Common myeloid progenitor, CD34-positive (primary cell): Measurements from ENCODE around the gene SELENOI.
A peak's percentile ranks its signal among the peaks of the same experiment; 100 is the strongest.

Experiments
- CTCF ChIA-PET: fragments of 350-600 bp; sonication (Branson Sonifier 250); formaldehyde crosslinking; loops from one replicate; lab custom pipeline; 2021; ENCODE audit warnings: antibody characterized with exemption; lab: Charles Lee
- POLR2A ChIA-PET: fragments of 350-600 bp; sonication (Branson Sonifier 250); formaldehyde crosslinking; loops from one replicate; lab custom pipeline; 2021; ENCODE audit warnings: antibody characterized with exemption; lab: Charles Lee
- DNase-seq, 3 donors: peaks; one replicate each; pipeline versions ENCODE4 v3.0.0 to v3.0.0-alpha.2; 2013
- H3K27ac ChIP-seq, 2 experiments: 1 replicate in 1 of 2; 2 replicates in 1 of 2; pipeline ENCODE4 v1.7.0; 2013; ENCODE audit warnings: inconsistent platforms in 2 of 2, low read length in 2 of 2, mild to moderate bottlenecking in 2 of 2, low read depth in 1 of 2, moderate library complexity in 1 of 2; ENCODE audit not compliant: severe bottlenecking in 2 of 2, insufficient read depth in 1 of 2, poor library complexity in 1 of 2
- H3K27me3 ChIP-seq, 5 experiments: replicated peaks in 2 of 5; 1 replicate in 3 of 5; 2 replicates in 2 of 5; pipeline versions ENCODE4 v1.6.1 to v1.7.0; 2013; ENCODE audit warnings: low read length in 4 of 5, mild to moderate bottlenecking in 2 of 5, moderate library complexity in 2 of 5, inconsistent platforms in 1 of 5; ENCODE audit not compliant: insufficient read depth in 5 of 5, control insufficient read depth in 4 of 5
- H3K36me3 ChIP-seq, 4 experiments: 1 replicate in 2 of 4; 2 replicates in 2 of 4; pipeline versions ENCODE4 v1.6.1 to v1.7.0; 2013; ENCODE audit warnings: low read length in 3 of 4, control low read depth in 1 of 4, mild to moderate bottlenecking in 1 of 4; ENCODE audit not compliant: control insufficient read depth in 4 of 4, insufficient read depth in 4 of 4
- H3K4me1 ChIP-seq, 4 experiments: 1 replicate in 3 of 4; 2 replicates in 1 of 4; pipeline versions ENCODE4 v1.6.1 to v1.7.1; 2013; ENCODE audit warnings: low read length in 3 of 4, mild to moderate bottlenecking in 3 of 4, control low read depth in 1 of 4, inconsistent platforms in 1 of 4, moderate library complexity in 1 of 4; ENCODE audit not compliant: control insufficient read depth in 4 of 4, insufficient read depth in 4 of 4; ENCODE audit errors: control extremely low read depth in 1 of 4
- H3K4me3 ChIP-seq, 7 experiments: 1 replicate in 4 of 7; 2 replicates in 3 of 7; pipeline versions ENCODE4 v1.5.1 to v1.7.0; 2013; ENCODE audit warnings: mild to moderate bottlenecking in 7 of 7, low read length in 6 of 7, moderate library complexity in 6 of 7, inconsistent platforms in 2 of 7, low read depth in 2 of 7, control low read depth in 1 of 7; ENCODE audit not compliant: insufficient read depth in 4 of 7, control insufficient read depth in 1 of 7; ENCODE audit errors: extremely low read depth in 1 of 7
- H3K9me3 ChIP-seq, 5 experiments: 1 replicate in 4 of 5; 2 replicates in 1 of 5; pipeline versions ENCODE4 v1.6.1 to v1.7.1; 2013; ENCODE audit warnings: low read length in 4 of 5, mild to moderate bottlenecking in 2 of 5, inconsistent platforms in 1 of 5, low read depth in 1 of 5, moderate library complexity in 1 of 5; ENCODE audit not compliant: control insufficient read depth in 4 of 5, insufficient read depth in 2 of 5; ENCODE audit errors: control extremely low read depth in 1 of 5
- WGBS: methylation state at CpG from one replicate; pipeline ENCODE4 v1.1.5; 2013; ENCODE audit not compliant: insufficient coverage; 5-methylcytosine and 5-hydroxymethylcytosine counted together

SELENOI gene

GRCh38 chr2:26411419-26411818 is 65.5 kb downstream of the SELENOI start:
- Histone ChIP-seq H3K4me1 (peaks cover 0 to 8% (median 4%) of the 10 kb centered on the region in 4 experiments), H3K36me3 (no peaks in the 10 kb centered on the region), H3K27ac (peak overlapping the region in 1 of 2 experiments; percentile 83), H3K4me3 (peak overlapping the region in 1 of 7 experiments; percentile 75), H3K9me3 (no peaks in the 10 kb centered on the region), H3K27me3 (no peaks in the 10 kb centered on the region)
- ChIA-PET CTCF (no interaction called here), POLR2A (no interaction called here)
- DNase-seq: no peak
- 100% methylated on average over 2 of the region's 6 CpGs for WGBS

- POLR2A ChIA-PET: no interaction called here
- 48% methylated on average over 4 of the region's 10 CpGs for WGBS
- CTCF ChIA-PET: no interaction called here
- Histone ChIP-seq H3K27ac (peak overlapping the region in 1 of 2 experiments; percentile 83), H3K4me3 (peak overlapping the region in 4 of 7 experiments; percentile 49 to 75 (median 64)), H3K36me3 (no peaks in the 10 kb centered on the region), H3K4me1 (peaks cover 0 to 8% (median 4%) of the 10 kb centered on the region in 4 experiments), H3K9me3 (no peaks in the 10 kb centered on the region), H3K27me3 (no peaks in the 10 kb centered on the region)
- DNase-seq: peak; percentile 86 to 93 (median 91)
These were observed 66.2 kb downstream of the SELENOI start for GRCh38 chr2:26412091-26412673.

GRCh38 chr2:26414311-26414710 is 68.4 kb downstream of the SELENOI start:
- WGBS: 100% methylated on average over 2 of the region's 3 CpGs
- ChIA-PET POLR2A (no interaction called here), CTCF (interaction anchor here (1.7 kb wide), 1 partner anchor 8 kb away, joined by 5 read pairs; no protein-coding TSS in a partner anchor)
- no peak overlapping the region for H3K27ac ChIP-seq
- no peaks in the 10 kb centered on the region for H3K27me3 ChIP-seq
- H3K36me3 ChIP-seq: no peaks in the 10 kb centered on the region
- H3K4me1 ChIP-seq: peaks cover 0 to 8% (median 4%) of the 10 kb centered on the region in 4 experiments
- H3K9me3 ChIP-seq: no peaks in the 10 kb centered on the region
- peak in 1 of 3 donors; percentile 19 for DNase-seq
- H3K4me3 ChIP-seq: no peak overlapping the region

GRCh38 chr2:26421961-26422360 is 76.0 kb downstream of the SELENOI start:
- ChIA-PET CTCF (no interaction called here), POLR2A (no interaction called here)
- Histone ChIP-seq H3K9me3 (no peaks in the 10 kb centered on the region), H3K4me3 (no peak overlapping the region), H3K4me1 (no peaks in the 10 kb centered on the region), H3K36me3 (no peaks in the 10 kb centered on the region), H3K27ac (no peak overlapping the region), H3K27me3 (peaks cover 0 to 3% (median 0%) of the 10 kb centered on the region in 5 experiments)
- no peak for DNase-seq
- 95% methylated on average over 4 of the region's 5 CpGs for WGBS

- Histone ChIP-seq H3K36me3 (no peaks in the 10 kb centered on the region), H3K27me3 (peaks cover 0 to 3% (median 0%) of the 10 kb centered on the region in 5 experiments), H3K4me3 (no peak overlapping the region), H3K4me1 (no peaks in the 10 kb centered on the region), H3K9me3 (no peaks in the 10 kb centered on the region), H3K27ac (no peak overlapping the region)
- CTCF ChIA-PET: interaction anchor here (0.6 kb wide), 1 partner anchor 66 kb away, joined by 3 read pairs; no protein-coding TSS in a partner anchor
- 86% methylated on average over 3 of the region's 9 CpGs for WGBS
- POLR2A ChIA-PET: no interaction called here
- DNase-seq: no peak
These were observed 77.1 kb downstream of the SELENOI start for GRCh38 chr2:26422947-26423629.

- POLR2A ChIA-PET: no interaction called here
- DNase-seq: no peak
- H3K9me3 ChIP-seq: no peaks in the 10 kb centered on the region
- H3K36me3 ChIP-seq: no peaks in the 10 kb centered on the region
- CTCF ChIA-PET: no interaction called here
- no peak overlapping the region for H3K27ac ChIP-seq
- H3K27me3 ChIP-seq: peaks cover 0 to 3% (median 0%) of the 10 kb centered on the region in 5 experiments
- H3K4me3 ChIP-seq: no peak overlapping the region
- 94% methylated on average over 8 of the region's 9 CpGs for WGBS
- H3K4me1 ChIP-seq: no peaks in the 10 kb centered on the region
These were observed 77.8 kb downstream of the SELENOI start for GRCh38 chr2:26423750-26424149.

GRCh38 chr2:26424221-26424620 is 78.3 kb downstream of the SELENOI start:
- ChIA-PET POLR2A (no interaction called here), CTCF (no interaction called here)
- H3K4me3 ChIP-seq: no peak overlapping the region
- no peak overlapping the region for H3K27ac ChIP-seq
- no peaks in the 10 kb centered on the region for H3K36me3 ChIP-seq
- WGBS: 78% methylated on average over 1 of the region's 3 CpGs
- DNase-seq: no peak
- no peaks in the 10 kb centered on the region for H3K9me3 ChIP-seq
- H3K27me3 ChIP-seq: peaks cover 0 to 3% (median 0%) of the 10 kb centered on the region in 5 experiments
- H3K4me1 ChIP-seq: no peaks in the 10 kb centered on the region
